Breast epithelium (tissue), 4 donors: ENCODE measurements around the gene RCVRN. TPM values are rescaled to one million over a fixed set of nuclear protein-coding genes. Genes with fewer than 3 reads are reported as not detected.

Source experiments
- DNase-seq, 2 donors: peaks; one replicate each; pipeline ENCODE4 v3.0.0-alpha.2; 2019; ENCODE audit warnings: low spot score in 2 of 2
- H3K27ac ChIP-seq, 2 donors: fragments of 200-600 bp; sonication (generic) in 1 of 2; one replicate each; pipeline ENCODE4 v1.5.1; 2016 to 2019; ENCODE audit warnings: mild to moderate bottlenecking in 1 of 2
- H3K27me3 ChIP-seq, 2 donors: fragments of 200-600 bp; sonication (generic) in 1 of 2; one replicate each; pipeline versions ENCODE4 v1.5.1 to v1.6.0; 2017 to 2019; ENCODE audit warnings: control low read depth in 1 of 2, mild to moderate bottlenecking in 1 of 2
- H3K36me3 ChIP-seq: fragments of 200-600 bp; one replicate; pipeline ENCODE4 v1.5.1; 2019
- H3K4me1 ChIP-seq, 2 donors: fragments of 200-600 bp; sonication (generic); one replicate each; pipeline ENCODE4 v1.5.1; 2016 to 2019; ENCODE audit warnings: control low read depth in 1 of 2
- H3K4me3 ChIP-seq, 3 donors: fragments of 200-600 bp; sonication (generic); 1 replicate in 2 of 3; 2 replicates in 1 of 3; pipeline ENCODE4 v1.5.1; 2016 to 2019; ENCODE audit warnings: mild to moderate bottlenecking in 3 of 3, moderate library complexity in 2 of 3
- H3K9me3 ChIP-seq, 2 donors: fragments of 200-600 bp; sonication (generic) in 1 of 2; one replicate each; pipeline ENCODE4 v1.5.1; 2016 to 2019; ENCODE audit warnings: control low read depth in 1 of 2
- CTCF ChIP-seq, 3 donors: fragments of 450-650 bp; IDR thresholded peaks; one replicate each; pipeline ENCODE4 v1.5.1; 2016 to 2017; ENCODE audit warnings: antibody characterized with exemption in 3 of 3, mild to moderate bottlenecking in 3 of 3, moderate library complexity in 3 of 3
- POLR2A ChIP-seq: fragments of 450-650 bp; IDR thresholded peaks from one replicate; pipeline ENCODE4 v1.6.1; 2016; ENCODE audit warnings: antibody characterized with exemption, mild to moderate bottlenecking, moderate library complexity
- POLR2AphosphoS5 ChIP-seq, 3 donors: sonication (generic); formaldehyde crosslinking; IDR thresholded peaks; one replicate each; pipeline ENCODE4 v1.6.1; 2017; ENCODE audit warnings: antibody characterized with exemption in 3 of 3
- intact Hi-C: fragments of 100-400 bp; cut with DNase I; formaldehyde crosslinking; loops from one replicate; pipeline ENCODE4 v1.15.1; 2023; ENCODE audit warnings: low total_unique reads
- total RNA-seq, 3 donors: library from RNA; depleted of rRNA; stranded (reverse); fragments of >200 nt; gene quantifications; one replicate each; pipeline ENCODE4 v1.1.0, GENCODE V29; 2016

The RCVRN gene
- total RNA-seq, 3 donors from 2014 or later: 0.15 to 0.66 (median 0.32) TPM

GRCh38 chr17:9932491-9932890, 27.4 kb upstream of the RCVRN start:
- H3K4me3 ChIP-seq: no peak overlapping the region
- no peaks in the 10 kb centered on the region for H3K9me3 ChIP-seq
- intact Hi-C loops: no loop called here
- DNase-seq: no peak
- no peaks in the 10 kb centered on the region for H3K36me3 ChIP-seq
- no peaks in the 10 kb centered on the region for H3K27me3 ChIP-seq
- TF ChIP-seq POLR2A: no peak
- no peak for TF ChIP-seq POLR2AphosphoS5 (IDR thresholded peaks at IDR 0.05)
- no peak for TF ChIP-seq CTCF (IDR thresholded peaks at IDR 0.05)
- peaks cover 0 to 6% of the 10 kb centered on the region in 2 donors for H3K4me1 ChIP-seq
- H3K27ac ChIP-seq: peak overlapping the region in 1 of 2 donors; percentile 32

- intact Hi-C loops: no loop called here
- Histone ChIP-seq H3K4me3 (no peak overlapping the region), H3K27ac (peak overlapping the region in 1 of 2 donors; percentile 48)
These were observed 26.2 kb upstream of the RCVRN start for GRCh38 chr17:9931144-9931741.

DNA sequence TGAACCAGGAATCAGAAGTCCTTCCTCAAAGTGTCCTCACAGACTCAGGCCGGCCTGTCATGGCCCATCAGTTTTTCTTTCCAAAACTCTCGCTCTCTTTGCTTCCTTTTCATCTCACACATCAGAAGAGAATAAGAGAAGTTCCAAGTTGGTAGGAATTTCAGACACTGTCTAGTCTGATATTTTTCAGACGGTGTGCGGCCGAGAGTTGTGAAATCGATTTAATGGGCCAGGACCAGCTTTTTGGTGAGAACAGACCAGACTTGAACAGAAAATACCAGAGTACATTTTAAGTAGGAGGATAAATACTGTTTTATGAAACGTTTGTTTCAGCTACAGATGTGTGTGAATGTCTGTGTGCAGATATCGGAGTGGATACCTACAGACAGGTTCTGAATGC, 24.8 kb upstream of the RCVRN start:
- H3K36me3 ChIP-seq: no peaks in the 10 kb centered on the region
- no peak overlapping the region for H3K4me3 ChIP-seq
- TF ChIP-seq CTCF (IDR thresholded peaks at IDR 0.05) (no peak), POLR2A (no peak), POLR2AphosphoS5 (IDR thresholded peaks at IDR 0.05) (no peak)
- H3K27ac ChIP-seq: peak overlapping the region in 1 of 2 donors; percentile 19
- H3K4me1 ChIP-seq: peaks cover 0 to under 1% of the 10 kb centered on the region in 2 donors
- no peak for DNase-seq
- intact Hi-C loops: no loop called here
- no peaks in the 10 kb centered on the region for H3K9me3 ChIP-seq
- no peaks in the 10 kb centered on the region for H3K27me3 ChIP-seq

More at GRCh38 chr17:9931144-9931741, 26.2 kb upstream of the RCVRN start:
- TF ChIP-seq CTCF (IDR thresholded peaks at IDR 0.05): no peak
- TF ChIP-seq POLR2A: no peak
- TF ChIP-seq POLR2AphosphoS5 (IDR thresholded peaks at IDR 0.05): no peak
- H3K27me3 ChIP-seq: no peaks in the 10 kb centered on the region
- H3K4me1 ChIP-seq: peaks cover 0 to 6% of the 10 kb centered on the region in 2 donors
- no peaks in the 10 kb centered on the region for H3K9me3 ChIP-seq
- H3K36me3 ChIP-seq: no peaks in the 10 kb centered on the region
- DNase-seq: no peak

DNA sequence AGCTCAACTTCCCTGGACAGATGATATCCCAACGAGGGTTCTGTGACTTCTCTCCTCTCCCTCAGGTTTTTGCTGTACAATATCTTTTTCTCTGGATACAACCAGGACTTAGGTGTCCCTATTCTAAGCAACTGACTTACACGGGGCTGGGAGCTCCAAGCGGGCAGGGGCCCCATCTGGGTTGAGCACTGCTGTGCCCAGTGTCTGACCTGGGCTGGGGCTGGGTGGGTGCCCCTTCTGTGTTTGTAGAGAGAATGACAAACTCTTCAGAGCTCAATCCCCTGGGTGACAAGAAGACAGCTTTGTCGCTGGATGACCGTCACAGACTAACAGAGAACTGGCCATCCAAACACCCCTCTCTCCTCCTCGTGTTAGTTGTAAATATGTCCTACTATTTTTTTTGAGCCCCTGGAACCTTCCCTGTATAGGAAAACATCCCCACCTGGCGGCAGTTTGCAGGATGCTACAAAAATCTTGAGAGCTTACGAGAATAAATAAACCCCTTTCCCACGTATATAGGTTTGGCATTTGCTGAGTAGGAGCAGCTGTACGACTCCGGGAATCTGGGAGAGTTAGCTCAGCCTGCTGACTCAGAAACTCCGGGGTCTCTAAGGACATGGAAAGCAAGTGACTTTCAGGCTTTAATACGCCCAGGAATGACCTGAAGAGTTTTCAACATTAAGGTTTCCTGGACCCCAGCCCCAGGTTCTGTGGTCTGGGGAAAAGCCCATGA, 23.7 kb upstream of the RCVRN start:
- Histone ChIP-seq H3K4me1 (no peaks in the 10 kb centered on the region), H3K9me3 (no peaks in the 10 kb centered on the region), H3K27ac (peak overlapping the region in 1 of 2 donors; percentile 63), H3K36me3 (no peaks in the 10 kb centered on the region), H3K4me3 (no peak overlapping the region), H3K27me3 (no peaks in the 10 kb centered on the region)
- TF ChIP-seq POLR2A (no peak), POLR2AphosphoS5 (IDR thresholded peaks at IDR 0.05) (no peak), CTCF (IDR thresholded peaks at IDR 0.05) (no peak)
- DNase-seq: no peak
- intact Hi-C loops: no loop called here

GRCh38 chr17:9926150-9926804, 21.2 kb upstream of the RCVRN start:
- Histone ChIP-seq H3K27ac (peak overlapping the region in 1 of 2 donors; percentile 32), H3K27me3 (no peaks in the 10 kb centered on the region), H3K4me3 (no peak overlapping the region), H3K9me3 (no peaks in the 10 kb centered on the region), H3K4me1 (no peaks in the 10 kb centered on the region), H3K36me3 (no peaks in the 10 kb centered on the region)
- intact Hi-C loops: no loop called here
- no peak for DNase-seq
- TF ChIP-seq POLR2A: no peak
- no peak for TF ChIP-seq POLR2AphosphoS5 (IDR thresholded peaks at IDR 0.05)
- no peak for TF ChIP-seq CTCF (IDR thresholded peaks at IDR 0.05)
